Measurements from ENCODE around the gene RILPL1. TPM values are rescaled to one million over a fixed set of nuclear protein-coding genes. Genes with fewer than 3 reads are reported as not detected.

RILPL1 gene
- total RNA-seq, 1 donor from 2014 or later: 7.9 TPM

- no peak for TF ChIP-seq CTCF (IDR thresholded peaks at IDR 0.05; ENCODE audit: insufficient read depth, low read length, severe bottlenecking)
- DNase-seq (ENCODE audit: low read depth) (no peak), FAIRE-seq (no peak)
- Histone ChIP-seq H3K36me3 (ENCODE audit: control insufficient read depth, insufficient read depth, low read length) (peaks cover 4% of the 10 kb centered on the region), H3K27me3 (ENCODE audit: control insufficient read depth, insufficient read depth, low read length) (no peaks in the 10 kb centered on the region), H3K4me3 (ENCODE audit: low read depth, low read length) (no peak overlapping the region)
These were observed 106.3 kb downstream of the RILPL1 start for GRCh38 chr12:123427036-123427769.

GRCh38 chr12:123421314-123421713 lies 112.2 kb downstream of the RILPL1 start:
- no peaks in the 10 kb centered on the region for H3K27me3 ChIP-seq (ENCODE audit: control insufficient read depth, insufficient read depth, low read length)
- H3K4me3 ChIP-seq (ENCODE audit: low read depth, low read length): no peak overlapping the region
- no peaks in the 10 kb centered on the region for H3K36me3 ChIP-seq (ENCODE audit: control insufficient read depth, insufficient read depth, low read length)
- TF ChIP-seq CTCF (IDR thresholded peaks at IDR 0.05; ENCODE audit: insufficient read depth, low read length, severe bottlenecking): no peak
- FAIRE-seq (no peak), DNase-seq (ENCODE audit: low read depth) (no peak)

Other genes starting within 250 kb of the RILPL1 start
- gene SBNO1, start 168.9 kb downstream of the RILPL1 start, total RNA-seq: 20.2 and 26.1 TPM in 2 replicates
- gene KMT5A, start 149.6 kb downstream of the RILPL1 start, total RNA-seq: 36.3 and 39.0 TPM in 2 replicates
- 2.6 and 3.9 TPM in 2 replicates for gene RILPL2, start 97.0 kb downstream of the RILPL1 start, total RNA-seq
- 10.3 and 14.5 TPM in 2 replicates for gene SNRNP35, start 75.6 kb downstream of the RILPL1 start, total RNA-seq
- 592 and 595 TPM in 2 replicates for gene TMED2, start 50.8 kb upstream of the RILPL1 start, total RNA-seq
- gene DDX55, start 68.4 kb upstream of the RILPL1 start, total RNA-seq: 16.5 and 23.4 TPM in 2 replicates
- gene EIF2B1, start 100.0 kb upstream of the RILPL1 start, total RNA-seq: 36.4 and 47.4 TPM in 2 replicates
- 38.7 and 39.2 TPM in 2 replicates for gene GTF2H3, start 100.1 kb upstream of the RILPL1 start, total RNA-seq
- gene TCTN2, start 137.4 kb upstream of the RILPL1 start, total RNA-seq: 3.9 and 5.4 TPM in 2 replicates
- 18.2 TPM in 2 replicates for gene ATP6V0A2, start 178.6 kb upstream of the RILPL1 start, total RNA-seq
- under 0.01 and 0.13 TPM in 2 replicates for gene DNAH10, start 228.6 kb upstream of the RILPL1 start, total RNA-seq